NCI-H2029 treated with DMSO at 0.1 percent for 48 hours (cell line): Measurements from ENCODE around the gene DSCAML1.

Experiments
- DNase-seq: peaks from one replicate; lab custom pipeline; 2025; lab: John Stamatoyannopoulos, UW

DSCAML1 gene

GRCh38 chr11:117580866-117581265, 216.2 kb downstream of the DSCAML1 start:
- DNase-seq, result no peak

GRCh38 chr11:117579161-117579560, 217.9 kb downstream of the DSCAML1 start:
- no peak for DNase-seq

GRCh38 chr11:117575856-117576255, 221.2 kb downstream of the DSCAML1 start:
- no peak for DNase-seq

GRCh38 chr11:117574551-117574950, 222.5 kb downstream of the DSCAML1 start:
- no peak for DNase-seq

- DNase-seq, result no peak
Observed at GRCh38 chr11:117573326-117573725, 223.7 kb downstream of the DSCAML1 start.

GRCh38 chr11:117572671-117573070, 224.3 kb downstream of the DSCAML1 start:
- DNase-seq, result no peak

GRCh38 chr11:117572129-117572528, 224.9 kb downstream of the DSCAML1 start:
- DNase-seq, result peak; percentile 44

- no peak for DNase-seq
Observed at GRCh38 chr11:117570701-117571100, 226.3 kb downstream of the DSCAML1 start.

- no peak for DNase-seq
Observed at GRCh38 chr11:117569911-117570310, 227.1 kb downstream of the DSCAML1 start.

- DNase-seq, result no peak
Observed at GRCh38 chr11:117565709-117566108, 231.3 kb downstream of the DSCAML1 start.

GRCh38 chr11:117564321-117564720, 232.7 kb downstream of the DSCAML1 start:
- no peak for DNase-seq

GRCh38 chr11:117563556-117563955, 233.5 kb downstream of the DSCAML1 start:
- DNase-seq, result no peak

- no peak for DNase-seq
Observed at GRCh38 chr11:117562136-117562535, 234.9 kb downstream of the DSCAML1 start.

- no peak for DNase-seq
Observed at GRCh38 chr11:117560780-117561530, 236.1 kb downstream of the DSCAML1 start.

GRCh38 chr11:117559698-117560097, 237.3 kb downstream of the DSCAML1 start:
- DNase-seq, result no peak

- no peak for DNase-seq
Observed at GRCh38 chr11:117557361-117557760, 239.7 kb downstream of the DSCAML1 start.

- DNase-seq, result no peak
Observed at GRCh38 chr11:117554601-117555333, 242.2 kb downstream of the DSCAML1 start.

- no peak for DNase-seq
Observed at GRCh38 chr11:117552626-117553025, 244.4 kb downstream of the DSCAML1 start.

- DNase-seq, result no peak
Observed at GRCh38 chr11:117551761-117552343, 245.2 kb downstream of the DSCAML1 start.

- no peak for DNase-seq
Observed at GRCh38 chr11:117550466-117550865, 246.6 kb downstream of the DSCAML1 start.

GRCh38 chr11:117549417-117549816, 247.6 kb downstream of the DSCAML1 start:
- no peak for DNase-seq

GRCh38 chr11:117548876-117549275, 248.1 kb downstream of the DSCAML1 start:
- no peak for DNase-seq

- DNase-seq, result no peak
Observed at GRCh38 chr11:117547946-117548345, 249.1 kb downstream of the DSCAML1 start.
